Activated T-cell treated with anti-CD3 and anti-CD28 coated beads, Interleukin-2, amount 50 U/mL, for 1 hour (primary cell): Measurements from ENCODE around the gene MEF2D.

Experiments used
- DNase-seq: peaks from one replicate; pipeline ENCODE4 v3.0.0-alpha.2; 2020

MEF2D gene

GRCh38 chr1:156500543-156500792, at the start of gene MEF2D:
TSS of gene MEF2D (minus strand) at chr1:156500775. CDS start at chr1:156483292, 17,483 bp downstream.
- no peak for DNase-seq

GRCh38 chr1:156550346-156550745, 49.8 kb upstream of the MEF2D start:
- no peak for DNase-seq

- DNase-seq: no peak
Observed at GRCh38 chr1:156549831-156550230, 49.3 kb upstream of the MEF2D start.

- DNase-seq: no peak
Observed at GRCh38 chr1:156549390-156549789, 48.8 kb upstream of the MEF2D start.

- DNase-seq: no peak
Observed at GRCh38 chr1:156547982-156548381, 47.4 kb upstream of the MEF2D start.

- no peak for DNase-seq
Observed at GRCh38 chr1:156547434-156547833, 46.9 kb upstream of the MEF2D start.

- no peak for DNase-seq
Observed at GRCh38 chr1:156546267-156546666, 45.7 kb upstream of the MEF2D start.

GRCh38 chr1:156544592-156545102, 44.1 kb upstream of the MEF2D start:
- DNase-seq: no peak

GRCh38 chr1:156543066-156543465, 42.5 kb upstream of the MEF2D start:
- no peak for DNase-seq

- no peak for DNase-seq
Observed at GRCh38 chr1:156540955-156541354, 40.4 kb upstream of the MEF2D start.

GRCh38 chr1:156539818-156540355, 39.3 kb upstream of the MEF2D start:
- no peak for DNase-seq

GRCh38 chr1:156538711-156539440, 38.3 kb upstream of the MEF2D start:
- DNase-seq: no peak

- DNase-seq: no peak
Observed at GRCh38 chr1:156537027-156537426, 36.5 kb upstream of the MEF2D start.

GRCh38 chr1:156534424-156535060, 34.0 kb upstream of the MEF2D start:
- DNase-seq: no peak

GRCh38 chr1:156533568-156534220, 33.1 kb upstream of the MEF2D start:
- DNase-seq: no peak

GRCh38 chr1:156532374-156532773, 31.8 kb upstream of the MEF2D start:
- no peak for DNase-seq

- DNase-seq: no peak
Observed at GRCh38 chr1:156530006-156530405, 29.4 kb upstream of the MEF2D start.

GRCh38 chr1:156528875-156529425, 28.4 kb upstream of the MEF2D start:
- no peak for DNase-seq

GRCh38 chr1:156528231-156528630, 27.7 kb upstream of the MEF2D start:
- no peak for DNase-seq

GRCh38 chr1:156527584-156527983, 27.0 kb upstream of the MEF2D start:
- DNase-seq: no peak

GRCh38 chr1:156525856-156526489, 25.4 kb upstream of the MEF2D start:
- DNase-seq: no peak

GRCh38 chr1:156525071-156525501, 24.5 kb upstream of the MEF2D start:
- DNase-seq: no peak

- no peak for DNase-seq
Observed at GRCh38 chr1:156524481-156524869, 23.9 kb upstream of the MEF2D start.
